Measurements from ENCODE around the gene PTGES. TPM values are rescaled to one million over a fixed set of nuclear protein-coding genes. Genes with fewer than 3 reads are reported as not detected.
A peak's percentile ranks its signal among the peaks of the same experiment; 100 is the strongest.
"Not testable (repeated sequence)": the region's sequence is repeated elsewhere in the genome, so short reads cannot be mapped to it uniquely, and the experiment has no call there.

PTGES gene
- 17.0 and 21.4 TPM in 2 replicates for polyA plus RNA-seq (2011; rRNA removed)
- polyA minus RNA-seq (2011; rRNA and poly(A)+ RNA removed) = 14.2 and 19.9 TPM in 2 replicates

GRCh38 chr9:129752900-129753729 lies at the start of gene PTGES:
TSS of gene PTGES (minus strand) at chr9:129753042. CDS start at chr9:129753012, 30 bp downstream.
- Histone ChIP-seq H3K27ac (ENCODE audit: low read depth, low read length) (peak within 1 kb of the TSS; percentile 21), H3K9me3 (ENCODE audit: control insufficient read depth, insufficient read depth, low read length) (no peaks in the 10 kb centered on the region), H3K27me3 (ENCODE audit: control insufficient read depth, insufficient read depth, low read length) (peaks cover 2% of the 10 kb centered on the region), H3K4me3 (ENCODE audit: low read depth, low read length) (peak within 1 kb of the TSS; percentile 68)
- POLR2A ChIA-PET = interaction anchor here (1.1 to 2.4 kb wide), 4 partner anchors 9 to 133 kb away, joined by 3 to 18 read pairs (median 8); no protein-coding TSS in a partner anchor
- no peak for TF ChIP-seq CTCF (IDR thresholded peaks at IDR 0.05; ENCODE audit: low read depth, low read length)
- peak; percentile 68 for DNase-seq (ENCODE audit: low read depth, low spot score)
- CTCF ChIA-PET = interaction anchor here (3.2 to 5.2 kb wide), 2 partner anchors 14 to 31 kb away, joined by 15 to 48 read pairs; no protein-coding TSS in a partner anchor

GRCh38 chr9:129801504-129801903 lies 48.7 kb upstream of the PTGES start:
- TF ChIP-seq CTCF (IDR thresholded peaks at IDR 0.05; ENCODE audit: low read depth, low read length) = no peak
- ChIA-PET POLR2A (interaction anchor here (1.3 kb wide), 1 partner anchor 38 kb away, joined by 3 read pairs; no protein-coding TSS in a partner anchor), CTCF (interaction anchor here (1.2 to 2.9 kb wide), 3 partner anchors 64 to 159 kb away, joined by 3 to 7 read pairs (median 5); no protein-coding TSS in a partner anchor)
- DNase-seq (ENCODE audit: low read depth, low spot score) = no peak
- Histone ChIP-seq H3K27me3 (ENCODE audit: control insufficient read depth, insufficient read depth, low read length) (peaks cover under 1% of the 10 kb centered on the region), H3K9me3 (ENCODE audit: control insufficient read depth, insufficient read depth, low read length) (no peaks in the 10 kb centered on the region), H3K4me3 (ENCODE audit: low read depth, low read length) (no peak overlapping the region), H3K27ac (ENCODE audit: low read depth, low read length) (no peak overlapping the region)

GRCh38 chr9:129798973-129799372 lies 46.1 kb upstream of the PTGES start:
- Histone ChIP-seq H3K27ac (ENCODE audit: low read depth, low read length) (no peak overlapping the region), H3K9me3 (ENCODE audit: control insufficient read depth, insufficient read depth, low read length) (no peaks in the 10 kb centered on the region), H3K4me3 (ENCODE audit: low read depth, low read length) (no peak overlapping the region), H3K27me3 (ENCODE audit: control insufficient read depth, insufficient read depth, low read length) (peaks cover 24% of the 10 kb centered on the region)
- ChIA-PET CTCF (interaction anchor here (1.0 kb wide), 1 partner anchor 9 kb away, joined by 3 read pairs; no protein-coding TSS in a partner anchor), POLR2A (no interaction called here)
- DNase-seq (ENCODE audit: low read depth, low spot score) = no peak
- no peak for TF ChIP-seq CTCF (IDR thresholded peaks at IDR 0.05; ENCODE audit: low read depth, low read length)

- H3K9me3 ChIP-seq (ENCODE audit: control insufficient read depth, insufficient read depth, low read length); H3K4me3 ChIP-seq (ENCODE audit: low read depth, low read length); DNase-seq (ENCODE audit: low read depth, low spot score); H3K27ac ChIP-seq (ENCODE audit: low read depth, low read length); CTCF ChIA-PET; POLR2A ChIA-PET: not testable (repeated sequence)
- H3K27me3 ChIP-seq (ENCODE audit: control insufficient read depth, insufficient read depth, low read length) = peaks cover 26% of the 10 kb centered on the region
These were observed 43.2 kb upstream of the PTGES start for GRCh38 chr9:129796029-129796428.

- DNase-seq (ENCODE audit: low read depth, low spot score) = no peak
- TF ChIP-seq CTCF (IDR thresholded peaks at IDR 0.05; ENCODE audit: low read depth, low read length) = no peak
- Histone ChIP-seq H3K27me3 (ENCODE audit: control insufficient read depth, insufficient read depth, low read length) (peaks cover 28% of the 10 kb centered on the region), H3K4me3 (ENCODE audit: low read depth, low read length) (no peak overlapping the region), H3K27ac (ENCODE audit: low read depth, low read length) (no peak overlapping the region), H3K9me3 (ENCODE audit: control insufficient read depth, insufficient read depth, low read length) (no peaks in the 10 kb centered on the region)
- CTCF ChIA-PET = no interaction called here
- POLR2A ChIA-PET = no interaction called here
These were observed 41.7 kb upstream of the PTGES start for GRCh38 chr9:129794549-129794948.

Data from AG04450 (cell line).